ENCODE measurements around the gene PPL. TPM values are rescaled to one million over a fixed set of nuclear protein-coding genes. Genes with fewer than 3 reads are reported as not detected.

The PPL gene
- total RNA-seq, 1 donor from 2014 or later, result 85.1 TPM

GRCh38 chr16:4852221-4852872 lies 84.6 kb downstream of the PPL start:
- no peak for ATAC-seq
- intact Hi-C loops (cut with DNase I), result no loop called here
- no peak for DNase-seq (ENCODE audit: low spot score)

GRCh38 chr16:4850211-4850610 lies 86.7 kb downstream of the PPL start:
- ATAC-seq, result no peak
- no peak for DNase-seq (ENCODE audit: low spot score)
- intact Hi-C loops (cut with DNase I), result no loop called here

GRCh38 chr16:4847774-4848587 lies 89.0 kb downstream of the PPL start:
- intact Hi-C loops (cut with DNase I), result no loop called here
- ATAC-seq (no peak), DNase-seq (ENCODE audit: low spot score) (peak; percentile 67)

- DNase-seq (ENCODE audit: low spot score), result peak; percentile 100
- intact Hi-C loops (cut with DNase I), result no loop called here
- ATAC-seq, result peak; percentile 100
Measured at GRCh38 chr16:4846901-4847773, 89.8 kb downstream of the PPL start, which contains the start of the genes GLYR1 and UBN1. Gene GLYR1, minus strand, starts transcription at chr16:4847288. Its CDS starts 23 bp downstream, at chr16:4847265. Gene UBN1, plus strand, starts transcription at chr16:4847481. Its CDS starts 5,437 bp downstream, at chr16:4852918.

GRCh38 chr16:4846503-4846900 lies 90.4 kb downstream of the PPL start:
- ATAC-seq, result peak; percentile 6
- intact Hi-C loops (cut with DNase I), result no loop called here
- peak; percentile 66 for DNase-seq (ENCODE audit: low spot score)

- DNase-seq (ENCODE audit: low spot score), result no peak
- no peak for ATAC-seq
- intact Hi-C loops (cut with DNase I), result no loop called here
Measured at GRCh38 chr16:4840984-4841383, 96.0 kb downstream of the PPL start.

GRCh38 chr16:4839942-4840341 lies 97.0 kb downstream of the PPL start:
- ATAC-seq (no peak), DNase-seq (ENCODE audit: low spot score) (no peak)
- intact Hi-C loops (cut with DNase I), result no loop called here

- ATAC-seq (no peak), DNase-seq (ENCODE audit: low spot score) (no peak)
- intact Hi-C loops (cut with DNase I), result no loop called here
Measured at GRCh38 chr16:4837733-4838501, 99.0 kb downstream of the PPL start.

- intact Hi-C loops (cut with DNase I), result no loop called here
- no peak for DNase-seq (ENCODE audit: low spot score)
- ATAC-seq, result no peak
Measured at GRCh38 chr16:4836727-4837126, 100.2 kb downstream of the PPL start.

- intact Hi-C loops (cut with DNase I), result no loop called here
- DNase-seq (ENCODE audit: low spot score), result no peak
- ATAC-seq, result no peak
Measured at GRCh38 chr16:4833584-4833983, 103.4 kb downstream of the PPL start.

- DNase-seq (ENCODE audit: low spot score) (no peak), ATAC-seq (no peak)
- intact Hi-C loops (cut with DNase I), result no loop called here
Measured at GRCh38 chr16:4832698-4833343, 104.1 kb downstream of the PPL start.

Other genes starting within 250 kb of the PPL start
- gene NUDT16L1, start 243.6 kb downstream of the PPL start, total RNA-seq, result 21.3 TPM
- 34.4 TPM for gene ANKS3, start 202.9 kb downstream of the PPL start, total RNA-seq
- gene DNAAF8, start 202.6 kb downstream of the PPL start, total RNA-seq, result 0.31 TPM
- gene ZNF500, start 170.0 kb downstream of the PPL start, total RNA-seq, result 21.5 TPM
- not detected for gene SEPTIN12, start 148.8 kb downstream of the PPL start, total RNA-seq
- not detected for gene SMIM22, start 141.8 kb downstream of the PPL start, total RNA-seq
- 19.7 TPM for gene ROGDI, start 134.5 kb downstream of the PPL start, total RNA-seq
- 69.9 TPM for gene GLYR1, start 89.9 kb downstream of the PPL start, total RNA-seq
- gene UBN1, start 89.7 kb downstream of the PPL start, total RNA-seq, result 28.3 TPM
- 43.1 TPM for gene SEC14L5, start 21.2 kb upstream of the PPL start, total RNA-seq
- gene NAGPA, start 96.8 kb upstream of the PPL start, total RNA-seq, result 11.5 TPM
- gene C16orf89, start 128.8 kb upstream of the PPL start, total RNA-seq, result 44.3 TPM
- gene ALG1, start 134.7 kb upstream of the PPL start, total RNA-seq, result 15.8 TPM
- 7.8 TPM for gene EEF2KMT, start 160.6 kb upstream of the PPL start, total RNA-seq

Measured in sciatic nerve (tissue), 2 donors.